ENCODE results near the gene FBRS.
"Not testable (repeated sequence)": the region's sequence is repeated elsewhere in the genome, so short reads cannot be mapped to it uniquely, and the experiment has no call there.

Gene FBRS

GRCh38 chr16:30665830-30666190 lies 7.6 kb downstream of the FBRS start:
- no peak for DNase-seq

GRCh38 chr16:30666681-30667080 lies 8.4 kb downstream of the FBRS start:
- DNase-seq: no peak

- no peak for DNase-seq
Measured at GRCh38 chr16:30667361-30667905, 9.2 kb downstream of the FBRS start.

- DNase-seq: no peak
Measured at GRCh38 chr16:30668393-30668792, 10.2 kb downstream of the FBRS start.

- DNase-seq: no peak
Measured at GRCh38 chr16:30669026-30669902, 11.0 kb downstream of the FBRS start.

GRCh38 chr16:30669903-30670824 lies 11.9 kb downstream of the FBRS start:
- no peak for DNase-seq

- DNase-seq: no peak
Measured at GRCh38 chr16:30675143-30675542, 16.9 kb downstream of the FBRS start.

- no peak for DNase-seq
Measured at GRCh38 chr16:30677931-30678585, 19.8 kb downstream of the FBRS start.

- DNase-seq: no peak
Measured at GRCh38 chr16:30678586-30678970, 20.3 kb downstream of the FBRS start.

- no peak for DNase-seq
Measured at GRCh38 chr16:30680326-30680725, 22.1 kb downstream of the FBRS start.

- DNase-seq: no peak
Measured at GRCh38 chr16:30688701-30689100, 30.5 kb downstream of the FBRS start.

- no peak for DNase-seq
Measured at GRCh38 chr16:30691907-30692306, 33.7 kb downstream of the FBRS start.

- DNase-seq: no peak
Measured at GRCh38 chr16:30692396-30693064, 34.3 kb downstream of the FBRS start.

- DNase-seq: no peak
Measured at GRCh38 chr16:30694926-30695693, 36.9 kb downstream of the FBRS start.

GRCh38 chr16:30696646-30697045 lies 38.4 kb downstream of the FBRS start:
- DNase-seq: not testable (repeated sequence)

GRCh38 chr16:30697264-30698138 lies 39.3 kb downstream of the FBRS start:
- DNase-seq: no peak

- peak; percentile 91 for DNase-seq
Measured at GRCh38 chr16:30698139-30698815, 40.0 kb downstream of the FBRS start.

- peak; percentile 40 for DNase-seq
Measured at GRCh38 chr16:30698816-30699614, 40.8 kb downstream of the FBRS start, which contains the start of gene SRCAP. Gene SRCAP (plus strand): TSS chr16:30699171. CDS start chr16:30700825, 1,654 bp downstream.

- DNase-seq: no peak
Measured at GRCh38 chr16:30699615-30700099, 41.4 kb downstream of the FBRS start.

Data from NCI-H2107 (cell line).